ENCODE measurements around the gene TNFSF13.

TNFSF13 gene

GRCh38 chr17:7530023-7530900 lies 28.3 kb upstream of the TNFSF13 start:
- CTCF ChIA-PET, result no interaction called here
- no peak for DNase-seq (ENCODE audit: extremely low spot score)
- POLR2A ChIA-PET, result no interaction called here
- TF ChIP-seq LEF1 (IDR thresholded peaks at IDR 0.05; ENCODE audit: borderline replicate concordance), result no peak
- TF ChIP-seq ZNF384 (IDR thresholded peaks at IDR 0.05), result no peak
- no peak for TF ChIP-seq TARDBP (IDR thresholded peaks at IDR 0.05)
- TF ChIP-seq NFRKB (IDR thresholded peaks at IDR 0.05), result no peak
- TF ChIP-seq SP1 (IDR thresholded peaks at IDR 0.05), result no peak
- no peak for TF ChIP-seq BHLHE40 (IDR thresholded peaks at IDR 0.05; ENCODE audit: borderline replicate concordance)
- TF ChIP-seq FOXK2 (IDR thresholded peaks at IDR 0.05), result no peak
- TF ChIP-seq SUZ12 (IDR thresholded peaks at IDR 0.05), result no peak
- no peak for TF ChIP-seq ARNT (IDR thresholded peaks at IDR 0.05)
- TF ChIP-seq CTBP1 (IDR thresholded peaks at IDR 0.05; ENCODE audit: borderline replicate concordance), result no peak
- no peak for TF ChIP-seq HDGF (IDR thresholded peaks at IDR 0.05; ENCODE audit: borderline replicate concordance)
- no peak for TF ChIP-seq ELF4 (IDR thresholded peaks at IDR 0.05)
- TF ChIP-seq L3MBTL2 (conservative IDR thresholded peaks at IDR 0.05), result no peak
- no peak for TF ChIP-seq FOXA1 (IDR thresholded peaks at IDR 0.05)
- TF ChIP-seq FOXM1 (IDR thresholded peaks at IDR 0.05; ENCODE audit: borderline replicate concordance), result no peak
- TF ChIP-seq PKNOX1 (IDR thresholded peaks at IDR 0.05), result no peak

- DNase-seq (ENCODE audit: extremely low spot score), result no peak
- TF ChIP-seq SUZ12 (IDR thresholded peaks at IDR 0.05) (no peak), L3MBTL2 (conservative IDR thresholded peaks at IDR 0.05) (no peak), NFRKB (IDR thresholded peaks at IDR 0.05) (no peak)
- CTCF ChIA-PET, result no interaction called here
- POLR2A ChIA-PET, result no interaction called here
These were observed 20.5 kb upstream of the TNFSF13 start for GRCh38 chr17:7538050-7538449.

- CTCF ChIA-PET, result no interaction called here
- POLR2A ChIA-PET, result no interaction called here
- TF ChIP-seq PKNOX1 (IDR thresholded peaks at IDR 0.05) (no peak), SUZ12 (IDR thresholded peaks at IDR 0.05) (no peak), ARNT (IDR thresholded peaks at IDR 0.05) (no peak), HDGF (IDR thresholded peaks at IDR 0.05; ENCODE audit: borderline replicate concordance) (no peak), FOXA1 (IDR thresholded peaks at IDR 0.05) (no peak), NFRKB (IDR thresholded peaks at IDR 0.05) (no peak), SP1 (IDR thresholded peaks at IDR 0.05) (no peak), BHLHE40 (IDR thresholded peaks at IDR 0.05; ENCODE audit: borderline replicate concordance) (no peak), ZNF384 (IDR thresholded peaks at IDR 0.05) (no peak), FOXM1 (IDR thresholded peaks at IDR 0.05; ENCODE audit: borderline replicate concordance) (no peak), LEF1 (IDR thresholded peaks at IDR 0.05; ENCODE audit: borderline replicate concordance) (no peak), L3MBTL2 (conservative IDR thresholded peaks at IDR 0.05) (no peak), ELF4 (IDR thresholded peaks at IDR 0.05) (no peak)
- DNase-seq (ENCODE audit: extremely low spot score), result no peak
These were observed 19.5 kb upstream of the TNFSF13 start for GRCh38 chr17:7538891-7539545.

- POLR2A ChIA-PET, result no interaction called here
- TF ChIP-seq HDGF (IDR thresholded peaks at IDR 0.05; ENCODE audit: borderline replicate concordance), result no peak
- no peak for TF ChIP-seq ARNT (IDR thresholded peaks at IDR 0.05)
- TF ChIP-seq CTBP1 (IDR thresholded peaks at IDR 0.05; ENCODE audit: borderline replicate concordance), result no peak
- no peak for TF ChIP-seq FOXA1 (IDR thresholded peaks at IDR 0.05)
- no peak for TF ChIP-seq ELF4 (IDR thresholded peaks at IDR 0.05)
- no peak for TF ChIP-seq FOXK2 (IDR thresholded peaks at IDR 0.05)
- TF ChIP-seq ZNF384 (IDR thresholded peaks at IDR 0.05), result no peak
- TF ChIP-seq TARDBP (IDR thresholded peaks at IDR 0.05), result no peak
- no peak for TF ChIP-seq FOXM1 (IDR thresholded peaks at IDR 0.05; ENCODE audit: borderline replicate concordance)
- no peak for TF ChIP-seq BHLHE40 (IDR thresholded peaks at IDR 0.05; ENCODE audit: borderline replicate concordance)
- TF ChIP-seq SP1 (IDR thresholded peaks at IDR 0.05), result no peak
- CTCF ChIA-PET, result no interaction called here
- DNase-seq (ENCODE audit: extremely low spot score), result no peak
These were observed 17.4 kb upstream of the TNFSF13 start for GRCh38 chr17:7541074-7541621.

GRCh38 chr17:7544911-7545310 lies 13.6 kb upstream of the TNFSF13 start:
- no peak for TF ChIP-seq FOXA1 (IDR thresholded peaks at IDR 0.05)
- TF ChIP-seq FOXM1 (IDR thresholded peaks at IDR 0.05; ENCODE audit: borderline replicate concordance), result no peak
- no peak for TF ChIP-seq SP1 (IDR thresholded peaks at IDR 0.05)
- no peak for TF ChIP-seq BHLHE40 (IDR thresholded peaks at IDR 0.05; ENCODE audit: borderline replicate concordance)
- no peak for TF ChIP-seq SUZ12 (IDR thresholded peaks at IDR 0.05)
- no peak for TF ChIP-seq FOXK2 (IDR thresholded peaks at IDR 0.05)
- no peak for TF ChIP-seq HDGF (IDR thresholded peaks at IDR 0.05; ENCODE audit: borderline replicate concordance)
- no peak for TF ChIP-seq PKNOX1 (IDR thresholded peaks at IDR 0.05)
- TF ChIP-seq ELF4 (IDR thresholded peaks at IDR 0.05), result no peak
- no peak for TF ChIP-seq ARNT (IDR thresholded peaks at IDR 0.05)
- TF ChIP-seq LEF1 (IDR thresholded peaks at IDR 0.05; ENCODE audit: borderline replicate concordance), result no peak
- TF ChIP-seq L3MBTL2 (conservative IDR thresholded peaks at IDR 0.05), result no peak
- no peak for TF ChIP-seq ZNF384 (IDR thresholded peaks at IDR 0.05)
- TF ChIP-seq CTBP1 (IDR thresholded peaks at IDR 0.05; ENCODE audit: borderline replicate concordance), result no peak
- no peak for TF ChIP-seq TARDBP (IDR thresholded peaks at IDR 0.05)
- TF ChIP-seq NFRKB (IDR thresholded peaks at IDR 0.05), result no peak
- POLR2A ChIA-PET, result no interaction called here
- CTCF ChIA-PET, result no interaction called here
- no peak for DNase-seq (ENCODE audit: extremely low spot score)

Data from HEK293T (cell line).